Retinal pigment epithelial cell (primary cell): ENCODE data around the gene PTPRS.

Source experiments
- DNase-seq: peaks from one replicate; pipeline ENCODE4 v3.0.0-alpha.2; 2010; ENCODE audit warnings: low read depth
- H3K4me3 ChIP-seq: 2 replicates; pipeline ENCODE4 v1.5.1; 2011; ENCODE audit warnings: mild to moderate bottlenecking, low read length, control low read depth, moderate library complexity
- TF ChIP-seq, protein P1 (sequence below): conservative IDR thresholded peaks from 2 replicates; pipeline ENCODE4 v1.5.1; 2011; ENCODE audit warnings: low read depth, low read length, control low read depth, inconsistent platforms

PTPRS gene

DNA sequence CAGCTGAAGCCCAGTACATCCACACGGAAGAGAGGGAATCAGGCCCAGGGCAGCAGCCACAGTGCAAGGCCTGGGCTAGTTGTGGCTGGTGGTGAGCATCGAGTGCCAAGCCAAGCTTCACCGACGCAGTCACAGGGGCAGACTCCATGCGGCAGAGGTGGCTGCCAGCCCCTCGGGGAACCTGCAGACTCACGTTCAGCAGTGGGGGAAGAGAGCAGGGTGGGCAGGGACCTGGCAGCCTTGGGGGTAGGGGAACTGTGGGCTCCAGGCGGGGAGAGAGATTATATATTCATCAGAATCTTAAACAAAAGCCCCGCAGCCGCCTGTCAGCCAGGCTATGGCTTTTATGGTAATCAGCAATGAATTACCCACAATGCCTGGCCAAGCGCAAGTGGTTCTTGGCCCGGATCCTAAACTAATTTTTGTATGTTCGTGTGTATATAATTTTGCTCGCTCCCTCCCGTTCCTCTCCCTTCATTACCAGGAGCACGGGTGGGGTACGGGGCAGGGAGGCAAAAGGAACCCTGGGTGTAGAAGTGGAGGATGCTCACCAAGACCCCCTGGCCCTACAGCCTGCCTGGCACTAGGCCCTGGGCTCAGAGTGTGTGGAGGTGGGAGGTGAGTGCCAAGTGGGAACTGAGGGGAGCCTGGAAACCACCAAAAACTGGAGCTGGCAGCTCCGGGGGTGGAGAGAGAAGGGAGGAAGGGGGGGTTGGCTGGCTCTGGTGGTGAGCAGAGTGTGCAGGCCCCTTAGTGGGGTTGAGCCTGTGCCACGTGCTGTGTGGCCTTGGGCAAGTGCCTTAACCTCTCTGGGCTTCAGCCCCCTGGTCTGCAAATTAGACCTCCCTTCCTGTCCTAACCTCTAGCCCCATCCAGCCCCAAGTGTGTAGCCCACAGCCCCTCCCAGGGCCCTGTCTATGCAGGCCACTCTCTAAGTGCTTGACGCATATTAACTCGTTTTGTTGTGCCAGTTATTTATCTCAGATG lies 31.9 kb downstream of the PTPRS start:
- TF ChIP-seq, protein P1, sequence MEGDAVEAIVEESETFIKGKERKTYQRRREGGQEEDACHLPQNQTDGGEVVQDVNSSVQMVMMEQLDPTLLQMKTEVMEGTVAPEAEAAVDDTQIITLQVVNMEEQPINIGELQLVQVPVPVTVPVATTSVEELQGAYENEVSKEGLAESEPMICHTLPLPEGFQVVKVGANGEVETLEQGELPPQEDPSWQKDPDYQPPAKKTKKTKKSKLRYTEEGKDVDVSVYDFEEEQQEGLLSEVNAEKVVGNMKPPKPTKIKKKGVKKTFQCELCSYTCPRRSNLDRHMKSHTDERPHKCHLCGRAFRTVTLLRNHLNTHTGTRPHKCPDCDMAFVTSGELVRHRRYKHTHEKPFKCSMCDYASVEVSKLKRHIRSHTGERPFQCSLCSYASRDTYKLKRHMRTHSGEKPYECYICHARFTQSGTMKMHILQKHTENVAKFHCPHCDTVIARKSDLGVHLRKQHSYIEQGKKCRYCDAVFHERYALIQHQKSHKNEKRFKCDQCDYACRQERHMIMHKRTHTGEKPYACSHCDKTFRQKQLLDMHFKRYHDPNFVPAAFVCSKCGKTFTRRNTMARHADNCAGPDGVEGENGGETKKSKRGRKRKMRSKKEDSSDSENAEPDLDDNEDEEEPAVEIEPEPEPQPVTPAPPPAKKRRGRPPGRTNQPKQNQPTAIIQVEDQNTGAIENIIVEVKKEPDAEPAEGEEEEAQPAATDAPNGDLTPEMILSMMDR = no peak
- DNase-seq = no peak
- no peak overlapping the region for H3K4me3 ChIP-seq

DNA sequence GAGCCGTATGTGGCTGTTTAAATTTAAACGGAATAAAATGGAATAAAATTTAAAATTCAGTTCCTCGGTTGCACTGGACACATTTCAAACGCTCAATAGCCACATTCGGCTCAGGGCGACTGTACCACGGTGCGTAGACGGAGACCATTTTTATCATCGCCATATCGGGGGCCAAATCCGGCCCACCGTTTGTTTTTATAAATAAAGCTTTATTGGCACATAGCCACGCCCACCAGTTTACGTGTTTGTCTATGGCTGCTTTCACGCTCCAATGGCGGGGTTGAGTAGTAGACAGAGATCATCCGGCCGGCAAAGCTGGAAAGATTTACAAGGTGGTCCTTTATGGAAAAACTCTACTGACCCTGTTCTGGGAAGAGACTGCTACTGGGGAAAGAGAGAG lies 33.0 kb downstream of the PTPRS start:
- TF ChIP-seq, protein P1 = no peak
- no peak overlapping the region for H3K4me3 ChIP-seq
- no peak for DNase-seq

DNA sequence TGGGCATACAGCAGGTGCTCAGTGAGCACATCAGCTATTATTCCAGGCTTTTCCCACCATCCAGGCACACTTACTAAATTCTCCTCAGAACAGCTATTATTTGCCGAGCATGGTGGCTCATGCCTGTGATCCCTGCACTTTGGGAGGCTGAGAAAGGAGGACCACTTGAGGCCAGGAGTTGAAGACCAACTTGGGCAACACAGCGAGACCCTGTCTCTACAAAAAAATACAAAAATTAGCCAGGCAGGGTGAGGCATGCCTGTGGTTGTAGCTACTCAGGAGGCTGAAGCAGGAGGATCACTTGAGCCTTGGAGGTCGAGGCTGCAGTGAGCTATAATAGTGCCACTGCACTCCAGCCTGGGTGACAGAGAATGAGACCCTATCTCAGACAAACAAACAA lies 35.4 kb downstream of the PTPRS start:
- TF ChIP-seq, protein P1 = no peak
- H3K4me3 ChIP-seq = no peak overlapping the region
- DNase-seq = no peak

DNA sequence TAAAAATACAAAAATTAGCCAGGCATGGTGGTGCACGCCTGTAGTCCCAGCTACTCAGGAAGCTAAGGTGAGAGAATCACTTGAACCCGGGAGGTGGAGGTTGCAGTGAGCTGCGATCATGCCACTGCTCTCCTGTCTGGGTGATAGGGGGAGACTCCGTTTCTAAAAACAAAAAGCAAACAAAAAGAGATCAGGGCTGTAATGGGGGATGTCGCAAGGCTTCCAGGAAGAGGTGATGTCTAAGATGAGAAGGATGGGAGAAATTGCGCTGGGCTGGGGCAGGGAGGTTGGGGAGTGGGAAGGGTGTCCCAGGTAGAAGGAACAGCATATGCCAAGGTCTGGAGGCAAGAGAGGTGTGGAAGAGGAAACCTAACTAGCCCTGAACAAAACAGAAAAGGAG lies 36.1 kb downstream of the PTPRS start:
- no peak for DNase-seq
- no peak overlapping the region for H3K4me3 ChIP-seq
- TF ChIP-seq, protein P1 = no peak

DNA sequence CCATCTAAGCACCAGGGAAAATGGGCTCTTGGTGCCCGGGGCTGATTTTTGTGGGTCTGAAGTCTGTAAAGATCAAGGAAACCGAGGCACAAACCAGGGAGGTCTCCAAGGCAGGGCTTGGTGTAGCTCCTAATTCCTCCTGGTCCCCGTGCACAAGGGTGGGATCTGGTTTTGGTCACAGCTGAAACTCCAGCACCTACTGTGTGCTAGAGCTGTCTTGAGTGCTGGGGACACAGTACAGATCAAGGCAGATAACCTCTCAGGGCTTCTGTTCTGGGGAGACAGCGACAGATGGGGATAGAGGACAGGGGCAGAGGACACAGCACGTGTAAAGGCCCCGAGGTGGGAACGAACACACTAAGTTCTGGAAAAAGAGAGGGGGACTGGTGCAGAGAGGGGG lies 37.4 kb downstream of the PTPRS start:
- H3K4me3 ChIP-seq = no peak overlapping the region
- DNase-seq = no peak
- TF ChIP-seq, protein P1 = no peak

DNA sequence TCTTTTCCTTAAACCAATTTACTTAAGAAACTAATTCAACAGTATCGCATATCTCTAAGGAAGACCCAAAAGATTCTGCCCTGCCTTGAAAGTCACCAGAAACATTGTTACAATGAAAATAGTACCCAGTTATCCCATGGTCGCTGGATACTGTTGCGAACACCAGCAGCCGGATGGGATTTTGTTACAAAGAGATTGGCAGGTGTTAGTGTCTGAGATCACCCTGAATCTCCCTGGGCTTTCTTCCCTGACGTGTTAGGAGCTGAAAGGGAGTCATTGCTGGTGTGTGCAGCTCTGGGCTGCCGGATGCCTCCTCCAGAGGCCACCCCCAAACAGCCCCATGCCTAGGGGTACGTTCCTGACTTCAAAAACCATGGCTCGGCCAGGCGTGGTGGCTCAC lies 38.2 kb downstream of the PTPRS start:
- TF ChIP-seq, protein P1 = no peak
- DNase-seq = no peak
- H3K4me3 ChIP-seq = no peak overlapping the region

DNA sequence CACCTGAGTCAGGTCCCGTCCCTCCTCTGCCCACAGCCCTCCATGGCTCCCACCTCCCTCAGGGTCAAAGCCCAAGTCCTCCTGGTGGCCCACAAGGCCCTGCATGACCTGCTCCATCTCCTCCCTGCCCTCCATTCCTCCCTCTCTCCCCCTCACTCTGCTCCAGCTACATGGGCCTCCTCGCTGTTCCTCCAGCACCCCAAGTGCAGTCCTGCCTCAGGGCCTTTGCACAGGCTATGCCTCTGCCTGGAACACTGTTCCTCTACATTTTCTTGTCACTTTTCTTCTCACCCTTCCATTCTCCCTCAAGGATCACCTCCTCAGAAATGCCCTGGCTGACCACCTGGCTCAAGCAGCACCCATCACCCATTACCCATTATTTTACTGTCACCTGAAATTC lies 41.5 kb downstream of the PTPRS start:
- H3K4me3 ChIP-seq = no peak overlapping the region
- TF ChIP-seq, protein P1 = no peak
- DNase-seq = no peak
